AG04450 (cell line): Measurements from ENCODE around the gene SAMD4A. TPM values are rescaled to one million over a fixed set of nuclear protein-coding genes. Genes with fewer than 3 reads are reported as not detected.
A peak's percentile ranks its signal among the peaks of the same experiment; 100 is the strongest.

ENCODE experiments used
- CTCF ChIA-PET: fragments of 300-600, 350-600 bp; formaldehyde crosslinking; extraction: SDS; loops from one replicate; lab custom pipeline; 2022; ENCODE audit warnings: antibody characterized with exemption, inconsistent platforms; lab: Charles Lee
- POLR2A ChIA-PET: fragments of 350-600 bp; formaldehyde crosslinking; extraction: SDS; loops from one replicate; lab custom pipeline; 2021; ENCODE audit warnings: antibody characterized with exemption, inconsistent platforms; lab: Yijun Ruan, JAX
- DNase-seq: peaks from one replicate; pipeline ENCODE4 v3.0.0-alpha.2; 2011; ENCODE audit warnings: low read depth, low spot score
- H3K27ac ChIP-seq: one replicate; pipeline ENCODE4 v1.5.1; 2012; ENCODE audit warnings: low read depth, low read length, control low read depth
- H3K27me3 ChIP-seq: one replicate; pipeline ENCODE4 v1.6.0; 2012; ENCODE audit warnings: low read length; ENCODE audit not compliant: control insufficient read depth, insufficient read depth
- H3K4me3 ChIP-seq: 2 replicates; pipeline ENCODE4 v1.5.1; 2011; ENCODE audit warnings: mild to moderate bottlenecking, low read depth, low read length, control low read depth
- H3K9me3 ChIP-seq: 2 replicates; pipeline ENCODE4 v1.5.1; 2012; ENCODE audit warnings: low read length; ENCODE audit not compliant: control insufficient read depth, insufficient read depth
- polyA plus RNA-seq: library from polyadenylated mRNA; depleted of rRNA; stranded (reverse); fragments of >200 nt; gene quantifications from 2 replicates; pipeline ENCODE4 v1.2.3, GENCODE V29; 2011
- TF ChIP-seq, protein P1 (sequence below): IDR thresholded peaks from 2 replicates; pipeline ENCODE4 v1.5.1; 2011; ENCODE audit warnings: low read depth, low read length, control low read depth, inconsistent platforms

The SAMD4A gene
- polyA plus RNA-seq, 1 experiment: 12.7 TPM

DNA sequence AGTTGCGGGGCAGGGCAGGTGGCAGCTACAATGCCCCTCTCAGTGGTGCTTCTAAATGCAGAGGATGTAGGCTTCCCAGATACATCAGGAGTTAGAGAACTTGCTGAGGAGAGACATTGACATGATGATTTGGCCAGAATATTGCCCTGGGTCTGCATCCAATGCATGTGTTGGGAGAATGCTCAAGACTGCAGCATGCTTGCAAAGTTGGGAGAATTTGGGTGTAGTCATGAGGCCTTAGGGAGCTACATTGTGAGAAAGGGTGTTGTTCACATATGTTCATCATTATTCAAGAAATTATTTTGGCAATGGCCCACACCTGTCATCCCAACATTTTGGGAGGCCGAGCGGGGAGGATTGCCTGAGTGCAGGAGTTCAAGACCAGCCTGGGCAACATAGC is 149.9 kb downstream of the SAMD4A start:
- CTCF ChIA-PET: interaction anchor here (0.6 to 2.1 kb wide), 2 partner anchors 56 to 153 kb away, joined by 3 to 8 read pairs; no protein-coding TSS in a partner anchor
- no peaks in the 10 kb centered on the region for H3K9me3 ChIP-seq
- H3K27me3 ChIP-seq: no peaks in the 10 kb centered on the region
- H3K27ac ChIP-seq: no peak overlapping the region
- no peak overlapping the region for H3K4me3 ChIP-seq
- TF ChIP-seq, protein P1, sequence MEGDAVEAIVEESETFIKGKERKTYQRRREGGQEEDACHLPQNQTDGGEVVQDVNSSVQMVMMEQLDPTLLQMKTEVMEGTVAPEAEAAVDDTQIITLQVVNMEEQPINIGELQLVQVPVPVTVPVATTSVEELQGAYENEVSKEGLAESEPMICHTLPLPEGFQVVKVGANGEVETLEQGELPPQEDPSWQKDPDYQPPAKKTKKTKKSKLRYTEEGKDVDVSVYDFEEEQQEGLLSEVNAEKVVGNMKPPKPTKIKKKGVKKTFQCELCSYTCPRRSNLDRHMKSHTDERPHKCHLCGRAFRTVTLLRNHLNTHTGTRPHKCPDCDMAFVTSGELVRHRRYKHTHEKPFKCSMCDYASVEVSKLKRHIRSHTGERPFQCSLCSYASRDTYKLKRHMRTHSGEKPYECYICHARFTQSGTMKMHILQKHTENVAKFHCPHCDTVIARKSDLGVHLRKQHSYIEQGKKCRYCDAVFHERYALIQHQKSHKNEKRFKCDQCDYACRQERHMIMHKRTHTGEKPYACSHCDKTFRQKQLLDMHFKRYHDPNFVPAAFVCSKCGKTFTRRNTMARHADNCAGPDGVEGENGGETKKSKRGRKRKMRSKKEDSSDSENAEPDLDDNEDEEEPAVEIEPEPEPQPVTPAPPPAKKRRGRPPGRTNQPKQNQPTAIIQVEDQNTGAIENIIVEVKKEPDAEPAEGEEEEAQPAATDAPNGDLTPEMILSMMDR: no peak
- POLR2A ChIA-PET: interaction anchor here (1.8 kb wide), 1 partner anchor 150 kb away, joined by 16 read pairs; the partner anchor contains the start of gene SAMD4A
- DNase-seq: no peak

DNA sequence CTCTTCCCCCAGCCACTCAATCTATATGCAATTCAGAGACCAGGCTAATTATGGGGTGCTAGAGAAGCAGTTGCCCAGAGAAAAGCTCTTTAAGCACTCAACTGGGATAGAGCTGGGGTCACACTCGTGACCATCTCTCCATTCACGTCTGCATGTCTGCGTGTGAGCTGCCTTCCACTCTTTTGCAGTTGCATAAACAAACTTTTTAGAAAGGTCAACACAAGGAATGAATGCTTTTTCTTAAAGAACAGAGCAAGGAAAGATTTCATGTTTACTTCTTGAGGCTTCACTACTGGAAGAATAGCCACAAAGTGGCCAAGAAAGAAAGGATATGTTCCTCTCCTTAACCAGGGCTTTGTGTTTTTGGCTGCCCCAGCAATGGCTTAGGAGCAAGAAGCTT is 151.1 kb downstream of the SAMD4A start:
- Histone ChIP-seq H3K4me3 (no peak overlapping the region), H3K9me3 (no peaks in the 10 kb centered on the region), H3K27ac (peak overlapping the region; percentile 84), H3K27me3 (no peaks in the 10 kb centered on the region)
- ChIA-PET CTCF (interaction anchor here (0.6 to 2.1 kb wide), 5 partner anchors 55 to 728 kb away, joined by 3 to 8 read pairs (median 4); partner anchors contain the start of gene CDKN3), POLR2A (interaction anchor here (0.6 to 1.8 kb wide), 11 partner anchors 10 to 399 kb away, joined by 3 to 16 read pairs (median 5); partner anchors contain the start of gene SAMD4A)
- TF ChIP-seq, protein P1: no peak
- DNase-seq: no peak

DNA sequence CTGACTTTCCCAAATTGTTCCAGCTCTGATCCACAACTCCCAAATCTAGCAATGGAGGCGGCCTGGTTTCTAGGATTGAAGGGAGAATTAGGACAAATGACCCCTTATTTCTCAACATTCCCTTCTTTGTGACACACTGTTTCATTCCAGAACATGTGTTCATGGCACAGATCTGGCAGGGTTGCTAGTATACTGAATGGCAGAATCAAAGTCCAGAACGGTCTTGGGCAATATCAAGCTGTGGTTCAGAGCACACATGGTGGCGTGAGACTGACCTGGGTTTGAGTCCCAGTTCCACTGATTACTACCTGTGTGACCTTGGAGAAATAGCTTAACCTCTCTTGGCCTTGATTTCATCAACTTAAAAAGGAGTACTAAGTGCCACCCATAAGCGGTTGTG is 152.5 kb downstream of the SAMD4A start:
- POLR2A ChIA-PET: no interaction called here

DNA sequence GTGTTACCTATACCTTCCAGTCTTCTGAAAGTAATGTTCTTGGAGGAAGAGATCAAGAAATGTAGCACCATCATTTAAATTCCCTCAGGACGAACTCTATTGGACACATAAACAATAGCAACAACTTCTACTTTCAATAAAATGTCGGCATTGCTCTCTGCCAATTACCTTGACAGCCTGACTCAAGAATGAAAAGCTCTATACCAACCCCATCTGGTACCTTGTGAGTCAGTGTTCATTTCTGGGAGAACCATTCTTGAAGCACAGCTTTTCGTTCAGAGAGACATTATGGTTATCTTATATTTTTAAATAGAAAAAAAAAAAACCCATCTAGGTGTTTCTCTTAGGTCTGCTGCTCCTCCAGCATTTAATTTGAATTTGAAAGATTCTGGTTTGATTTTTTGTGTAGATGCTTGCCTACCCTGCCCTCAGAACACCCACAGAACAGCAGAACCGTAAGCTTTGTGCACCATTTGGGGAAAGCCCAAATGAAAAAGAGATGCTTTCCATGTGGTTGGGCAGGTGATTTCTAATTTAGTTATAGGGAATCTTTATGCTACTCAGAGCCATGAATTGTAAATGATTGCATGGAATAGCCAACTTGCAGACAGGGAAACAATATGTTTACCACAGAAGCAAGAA is 156.0 kb downstream of the SAMD4A start:
- H3K9me3 ChIP-seq: no peaks in the 10 kb centered on the region
- TF ChIP-seq, protein P1: no peak
- no peak overlapping the region for H3K27ac ChIP-seq
- no peak overlapping the region for H3K4me3 ChIP-seq
- POLR2A ChIA-PET: no interaction called here
- H3K27me3 ChIP-seq: no peaks in the 10 kb centered on the region
- CTCF ChIA-PET: no interaction called here
- no peak for DNase-seq

More for the DNA sequence above, 152.5 kb downstream of the SAMD4A start:
- no peak for DNase-seq
- Histone ChIP-seq H3K9me3 (no peaks in the 10 kb centered on the region), H3K27ac (no peak overlapping the region), H3K27me3 (no peaks in the 10 kb centered on the region), H3K4me3 (no peak overlapping the region)
- CTCF ChIA-PET: interaction anchor here (0.6 to 1.2 kb wide), 3 partner anchors 28 to 1987 kb away, joined by 3 read pairs; no protein-coding TSS in a partner anchor
- TF ChIP-seq, protein P1: no peak

DNA sequence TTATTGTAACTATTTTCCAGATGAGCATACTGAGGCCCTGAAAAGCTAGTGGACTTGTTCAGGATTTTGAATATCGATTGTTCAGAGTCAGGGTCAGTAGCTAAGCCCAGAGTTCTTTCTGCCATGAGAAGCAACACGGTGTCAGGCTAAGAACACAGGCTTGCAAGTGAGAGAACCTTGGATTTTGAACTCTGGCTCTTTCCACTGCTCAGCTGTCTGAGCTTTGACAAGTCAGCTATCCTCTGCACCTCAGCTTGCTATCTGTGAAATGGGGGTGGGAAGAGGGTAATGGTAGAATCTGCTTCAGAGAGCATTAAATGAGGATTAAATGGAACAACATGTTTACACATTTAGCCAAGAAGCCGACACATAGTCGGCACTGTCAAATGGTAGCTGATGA is 157.2 kb downstream of the SAMD4A start:
- TF ChIP-seq, protein P1: no peak
- no peak for DNase-seq
- no peak overlapping the region for H3K4me3 ChIP-seq
- H3K27me3 ChIP-seq: no peaks in the 10 kb centered on the region
- ChIA-PET POLR2A (no interaction called here), CTCF (interaction anchor here (0.5 to 1.7 kb wide), 5 partner anchors 12 to 342 kb away, joined by 3 to 12 read pairs (median 4); no protein-coding TSS in a partner anchor)
- no peak overlapping the region for H3K27ac ChIP-seq
- no peaks in the 10 kb centered on the region for H3K9me3 ChIP-seq
